ENCODE data around the gene SMYD2.
A peak's percentile ranks its signal among the peaks of the same experiment; 100 is the strongest.
"Not testable (repeated sequence)": the region's sequence is repeated elsewhere in the genome, so short reads cannot be mapped to it uniquely, and the experiment has no call there.

SMYD2 gene

GRCh38 chr1:214271995-214272731, 8.8 kb upstream of the SMYD2 start:
- ATAC-seq = peak in 1 of 2 donors; percentile 32

- no peak for ATAC-seq
These were observed 7.9 kb upstream of the SMYD2 start for GRCh38 chr1:214272964-214273533.

GRCh38 chr1:214275700-214276099, 5.3 kb upstream of the SMYD2 start:
- ATAC-seq = not testable (repeated sequence)

- no peak for ATAC-seq
These were observed 4.2 kb upstream of the SMYD2 start for GRCh38 chr1:214276786-214277185.

- ATAC-seq = no peak
These were observed 3.0 kb upstream of the SMYD2 start for GRCh38 chr1:214277704-214278635.

- peak; percentile 40 to 55 for ATAC-seq
These were observed 456 bp upstream of the SMYD2 start for GRCh38 chr1:214280386-214281020.

- ATAC-seq = no peak
These were observed 1.0 kb downstream of the SMYD2 start for GRCh38 chr1:214281720-214282629.

GRCh38 chr1:214282630-214283242, 1.8 kb downstream of the SMYD2 start:
- no peak for ATAC-seq

GRCh38 chr1:214285610-214286440, 4.9 kb downstream of the SMYD2 start:
- no peak for ATAC-seq

- ATAC-seq = no peak
These were observed 6.9 kb downstream of the SMYD2 start for GRCh38 chr1:214287884-214288283.

- ATAC-seq = no peak
These were observed 8.8 kb downstream of the SMYD2 start for GRCh38 chr1:214289574-214290272.

GRCh38 chr1:214290424-214291037, 9.6 kb downstream of the SMYD2 start:
- ATAC-seq = no peak

GRCh38 chr1:214292322-214292721, 11.4 kb downstream of the SMYD2 start:
- ATAC-seq = no peak

GRCh38 chr1:214295934-214296333, 15.0 kb downstream of the SMYD2 start:
- ATAC-seq = no peak

GRCh38 chr1:214296860-214297745, 16.1 kb downstream of the SMYD2 start:
- ATAC-seq = no peak

- ATAC-seq = no peak
These were observed 19.3 kb downstream of the SMYD2 start for GRCh38 chr1:214300149-214300780.

- ATAC-seq = no peak
These were observed 20.6 kb downstream of the SMYD2 start for GRCh38 chr1:214301526-214301925.

All from activated CD4-positive, CD25-positive, alpha-beta regulatory T cell treated with anti-CD3 and anti-CD28 coated beads, Interleukin-2, amount 50 U/mL, for 24 hours (primary cell).